NCI-H2107 (cell line): ENCODE results near the gene NXPE3.
"Not testable (repeated sequence)": the region's sequence is repeated elsewhere in the genome, so short reads cannot be mapped to it uniquely, and the experiment has no call there.

Source experiments
- DNase-seq: peaks from one replicate; lab custom pipeline; 2025; lab: John Stamatoyannopoulos, UW

The NXPE3 gene

DNA sequence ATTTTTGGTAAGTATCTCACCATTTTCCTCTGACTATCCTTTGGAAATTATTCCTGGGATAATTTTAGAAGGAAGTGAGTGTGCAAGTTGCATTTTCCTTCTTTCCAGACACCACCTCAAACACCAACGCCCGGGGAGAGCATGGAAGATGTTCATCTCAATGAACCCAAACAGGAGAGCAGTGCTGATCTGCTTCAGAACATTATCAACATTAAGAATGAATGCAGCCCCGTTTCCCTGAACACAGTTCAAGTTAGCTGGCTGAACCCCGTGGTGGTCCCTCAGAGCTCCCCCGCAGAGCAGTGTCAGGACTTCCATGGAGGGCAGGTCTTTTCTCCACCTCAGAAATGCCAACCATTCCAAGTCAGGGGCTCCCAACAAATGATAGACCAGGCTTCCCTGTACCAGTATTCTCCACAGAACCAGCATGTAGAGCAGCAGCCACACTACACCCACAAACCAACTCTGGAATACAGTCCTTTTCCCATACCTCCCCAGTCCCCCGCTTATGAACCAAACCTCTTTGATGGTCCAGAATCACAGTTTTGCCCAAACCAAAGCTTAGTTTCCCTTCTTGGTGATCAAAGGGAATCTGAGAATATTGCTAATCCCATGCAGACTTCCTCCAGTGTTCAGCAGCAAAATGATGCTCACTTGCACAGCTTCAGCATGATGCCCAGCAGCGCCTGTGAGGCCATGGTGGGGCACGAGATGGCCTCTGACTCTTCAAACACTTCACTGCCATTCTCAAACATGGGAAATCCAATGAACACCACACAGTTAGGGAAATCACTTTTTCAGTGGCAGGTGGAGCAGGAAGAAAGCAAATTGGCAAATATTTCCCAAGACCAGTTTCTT is 74.2 kb downstream of the NXPE3 start:
- no peak for DNase-seq

GRCh38 chr3:101853982-101854381 is 75.0 kb downstream of the NXPE3 start:
- no peak for DNase-seq

- DNase-seq: no peak
Observed at GRCh38 chr3:101854608-101855304, 75.7 kb downstream of the NXPE3 start.

GRCh38 chr3:101857301-101857741 is 78.3 kb downstream of the NXPE3 start:
- DNase-seq: no peak

- DNase-seq: no peak
Observed at GRCh38 chr3:101858464-101859030, 79.5 kb downstream of the NXPE3 start.

DNA sequence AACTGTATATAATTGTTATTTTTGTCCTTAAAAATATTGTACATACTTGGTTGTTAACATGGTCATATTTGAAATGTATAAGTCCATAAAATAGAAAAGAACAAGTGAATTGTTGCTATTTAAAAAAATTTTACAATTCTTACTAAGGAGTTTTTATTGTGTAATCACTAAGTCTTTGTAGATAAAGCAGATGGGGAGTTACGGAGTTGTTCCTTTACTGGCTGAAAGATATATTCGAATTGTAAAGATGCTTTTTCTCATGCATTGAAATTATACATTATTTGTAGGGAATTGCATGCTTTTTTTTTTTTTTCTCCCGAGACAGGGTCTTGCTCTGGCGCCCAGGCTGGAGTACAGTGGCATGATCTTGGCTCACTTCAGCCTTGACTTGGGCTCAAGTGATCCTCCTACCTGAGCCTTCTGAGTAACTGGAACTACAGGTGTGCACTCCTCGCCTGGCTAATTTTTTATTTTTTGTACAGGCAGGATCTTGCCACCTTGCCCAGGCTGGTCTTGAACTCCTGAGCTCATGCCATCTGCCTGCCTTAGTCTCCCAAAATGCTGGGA is 81.0 kb downstream of the NXPE3 start:
- DNase-seq: no peak

- no peak for DNase-seq
Observed at GRCh38 chr3:101861212-101861788, 82.3 kb downstream of the NXPE3 start.

GRCh38 chr3:101861789-101862415 is 82.9 kb downstream of the NXPE3 start:
- DNase-seq: no peak

GRCh38 chr3:101862416-101863165 is 83.6 kb downstream of the NXPE3 start:
- no peak for DNase-seq

GRCh38 chr3:101864926-101865325 is 85.9 kb downstream of the NXPE3 start:
- not testable (repeated sequence) for DNase-seq

DNA sequence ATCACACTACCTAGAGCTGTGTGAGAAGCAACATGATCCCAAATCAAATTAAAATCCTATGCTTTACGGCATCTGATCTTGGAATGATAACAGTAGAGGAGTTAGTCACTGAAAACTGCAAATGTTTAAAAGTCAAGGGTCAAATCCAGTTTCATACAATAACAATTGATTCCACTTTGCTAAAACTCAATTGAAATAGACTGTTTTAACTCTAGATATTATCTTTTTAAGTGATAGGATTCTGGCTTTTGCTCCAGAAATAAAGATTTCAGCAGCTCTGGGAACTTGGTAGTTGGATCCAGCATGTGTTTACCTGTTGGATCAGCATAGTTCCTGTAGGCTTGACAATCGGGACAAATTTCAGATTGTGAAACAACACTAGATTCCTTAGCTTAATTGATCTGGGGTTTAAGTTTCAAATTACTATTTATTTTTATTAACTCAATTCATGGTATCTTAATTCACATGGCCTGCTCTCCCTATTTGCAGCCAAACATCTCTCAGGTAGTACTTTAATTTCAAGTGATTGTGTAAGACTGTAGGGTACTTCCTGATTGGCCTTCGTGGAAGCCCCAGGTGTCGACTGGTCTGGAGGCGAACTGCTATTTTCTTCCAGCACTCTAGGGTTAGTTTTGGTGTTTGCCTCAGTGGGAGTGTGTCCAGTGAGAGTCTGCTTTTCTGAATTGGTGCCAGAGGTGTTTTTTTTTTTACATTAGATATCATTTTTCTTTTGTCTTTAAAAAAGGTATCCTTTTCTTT is 86.9 kb downstream of the NXPE3 start:
- no peak for DNase-seq

- no peak for DNase-seq
Observed at GRCh38 chr3:101867511-101867910, 88.5 kb downstream of the NXPE3 start.

- DNase-seq: no peak
Observed at GRCh38 chr3:101867996-101868395, 89.0 kb downstream of the NXPE3 start.

GRCh38 chr3:101868534-101869464 is 89.8 kb downstream of the NXPE3 start:
- DNase-seq: no peak

GRCh38 chr3:101870138-101870537 is 91.1 kb downstream of the NXPE3 start:
- DNase-seq: no peak

DNA sequence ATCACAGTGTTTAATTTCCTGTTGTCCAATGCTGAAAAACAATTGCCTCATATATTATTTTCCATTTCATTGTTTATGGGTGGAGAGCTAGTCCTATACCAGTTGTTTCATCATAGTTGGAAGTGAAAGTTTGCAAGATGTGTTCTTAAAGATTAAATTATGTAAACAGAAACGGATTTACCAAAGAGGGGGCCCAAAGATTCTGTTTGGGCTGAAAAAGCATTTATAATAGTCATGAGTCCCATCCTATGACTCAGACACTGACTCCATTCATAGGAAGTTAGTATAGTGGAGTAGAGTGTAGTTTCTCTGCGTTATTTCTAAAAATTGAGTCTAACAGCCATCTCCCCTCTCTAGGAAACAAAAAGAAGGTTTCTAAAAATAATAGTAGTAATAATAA is 94.6 kb downstream of the NXPE3 start:
- DNase-seq: no peak

- no peak for DNase-seq
Observed at GRCh38 chr3:101876142-101876541, 97.1 kb downstream of the NXPE3 start.
